Renal cortical epithelial cell (primary cell): Measurements from ENCODE around the gene ASB6. TPM values are rescaled to one million over a fixed set of nuclear protein-coding genes. Genes with fewer than 3 reads are reported as not detected.

Experiments
- DNase-seq: peaks from one replicate; pipeline ENCODE4 v3.0.0-alpha.2; 2011; ENCODE audit warnings: low read depth
- total RNA-seq: library from RNA; depleted of rRNA; stranded (reverse); fragments of >200 nt; gene quantifications from 2 replicates; pipeline ENCODE4 v1.2.3, GENCODE V29; 2014

ASB6 gene
- total RNA-seq, 1 donor from 2014 or later: 21.9 TPM

GRCh38 chr9:129586245-129586644, 55.7 kb downstream of the ASB6 start:
- no peak for DNase-seq

GRCh38 chr9:129585352-129585751, 56.6 kb downstream of the ASB6 start:
- no peak for DNase-seq

Other genes starting within 250 kb of the ASB6 start
- 0.05 TPM in 1 of 2 replicates, not detected in the other for gene C9orf50, start 21.1 kb downstream of the ASB6 start, total RNA-seq
- 22.2 and 38.2 TPM in 2 replicates for gene NTMT1, start 16.0 kb downstream of the ASB6 start, total RNA-seq
- 0.45 TPM in 1 of 2 replicates, not detected in the other for gene PRRX2, start 23.5 kb upstream of the ASB6 start, total RNA-seq
- gene PTGES, start 110.9 kb upstream of the ASB6 start, total RNA-seq: 3.2 and 42.7 TPM in 2 replicates
- gene TOR1B, start 161.0 kb upstream of the ASB6 start, total RNA-seq: 25.6 and 25.9 TPM in 2 replicates
- 48.4 and 52.8 TPM in 2 replicates for gene TOR1A, start 182.0 kb upstream of the ASB6 start, total RNA-seq
- gene C9orf78, start 193.1 kb upstream of the ASB6 start, total RNA-seq: 48.6 and 64.5 TPM in 2 replicates
- gene USP20, start 193.3 kb upstream of the ASB6 start, total RNA-seq: 5.2 and 18.4 TPM in 2 replicates